ENCODE data around the gene NEGR1.

Gene NEGR1

GRCh38 chr1:72097851-72098570, 184.3 kb downstream of the NEGR1 start:
- no peak overlapping the region for H3K4me3 ChIP-seq (replicated peaks; ENCODE audit: low read depth, low read length)
- no peak for TF ChIP-seq CTCF (IDR thresholded peaks at IDR 0.05; ENCODE audit: low read length, missing control alignments)
- DNase-seq (ENCODE audit: low read depth): no peak

GRCh38 chr1:72094209-72094608, 188.1 kb downstream of the NEGR1 start:
- TF ChIP-seq CTCF (IDR thresholded peaks at IDR 0.05; ENCODE audit: low read length, missing control alignments): no peak
- H3K4me3 ChIP-seq (replicated peaks; ENCODE audit: low read depth, low read length): no peak overlapping the region
- no peak for DNase-seq (ENCODE audit: low read depth)

- DNase-seq (ENCODE audit: low read depth): no peak
- no peak overlapping the region for H3K4me3 ChIP-seq (replicated peaks; ENCODE audit: low read depth, low read length)
- no peak for TF ChIP-seq CTCF (IDR thresholded peaks at IDR 0.05; ENCODE audit: low read length, missing control alignments)
Measured at GRCh38 chr1:72086394-72086793, 195.9 kb downstream of the NEGR1 start.

GRCh38 chr1:72075425-72075824, 206.9 kb downstream of the NEGR1 start:
- no peak for TF ChIP-seq CTCF (IDR thresholded peaks at IDR 0.05; ENCODE audit: low read length, missing control alignments)
- DNase-seq (ENCODE audit: low read depth): no peak
- H3K4me3 ChIP-seq (replicated peaks; ENCODE audit: low read depth, low read length): no peak overlapping the region

GRCh38 chr1:72066431-72066830, 215.9 kb downstream of the NEGR1 start:
- no peak overlapping the region for H3K4me3 ChIP-seq (replicated peaks; ENCODE audit: low read depth, low read length)
- no peak for TF ChIP-seq CTCF (IDR thresholded peaks at IDR 0.05; ENCODE audit: low read length, missing control alignments)
- no peak for DNase-seq (ENCODE audit: low read depth)

- H3K4me3 ChIP-seq (replicated peaks; ENCODE audit: low read depth, low read length): no peak overlapping the region
- TF ChIP-seq CTCF (IDR thresholded peaks at IDR 0.05; ENCODE audit: low read length, missing control alignments): no peak
- no peak for DNase-seq (ENCODE audit: low read depth)
Measured at GRCh38 chr1:72064196-72065075, 217.9 kb downstream of the NEGR1 start.
